Central memory CD8-positive, alpha-beta T cell (primary cell): ENCODE measurements around the gene MED31.
"Not testable (repeated sequence)": the region's sequence is repeated elsewhere in the genome, so short reads cannot be mapped to it uniquely, and the experiment has no call there.

Experiments used
- ATAC-seq: fragments of 150-1000 bp; cut with Tn5 transposase; replicated peaks from 2 replicates; pipeline ENCODE4 v1.10.0; 2022; ENCODE audit warnings: mild to moderate bottlenecking, moderate FRiP score, moderate number of reproducible peaks; ENCODE audit not compliant: poor library complexity, severe bottlenecking; ENCODE audit errors: extremely low read depth
- DNase-seq, 2 donors: peaks; one replicate each; pipeline ENCODE4 v3.0.0; 2021; ENCODE audit warnings: low spot score in 2 of 2
- H3K27ac Mint-ChIP-seq: one replicate; pipeline ENCODE4 v1.8.0; 2022; ENCODE audit warnings: low read depth, mild to moderate bottlenecking, moderate library complexity, mixed read lengths
- H3K27me3 Mint-ChIP-seq: one replicate; pipeline ENCODE4 v1.8.0; 2022; ENCODE audit warnings: mixed read lengths
- H3K36me3 Mint-ChIP-seq: one replicate; pipeline ENCODE4 v1.8.0; 2022; ENCODE audit warnings: mild to moderate bottlenecking, moderate library complexity, mixed read lengths; ENCODE audit not compliant: insufficient read depth
- H3K4me1 Mint-ChIP-seq: one replicate; pipeline ENCODE4 v1.8.0; 2022; ENCODE audit warnings: mixed read lengths
- H3K4me3 Mint-ChIP-seq: one replicate; pipeline ENCODE4 v1.8.0; 2022; ENCODE audit warnings: mild to moderate bottlenecking, moderate library complexity, mixed read lengths
- H3K9me3 Mint-ChIP-seq: one replicate; pipeline ENCODE4 v1.8.0; 2022; ENCODE audit warnings: mixed read lengths

The MED31 gene

GRCh38 chr17:6651354-6651918 lies at the start of gene MED31, which contains the start of gene C17orf100:
Gene MED31, minus strand, starts transcription at chr17:6651605. Its CDS starts 77 bp downstream, at chr17:6651528.
Gene C17orf100, plus strand, starts transcription at chr17:6651762. Its CDS starts 152 bp downstream, at chr17:6651914.
- peak; percentile 85 for ATAC-seq
- no peaks in the 10 kb centered on the region for H3K9me3 Mint-ChIP-seq
- peak within 1 kb of the TSS; percentile 95 for H3K4me3 Mint-ChIP-seq
- peak; percentile 86 to 92 for DNase-seq
- no peaks in the 10 kb centered on the region for H3K27me3 Mint-ChIP-seq
- H3K36me3 Mint-ChIP-seq, result peaks cover 26% of the 10 kb centered on the region
- peak within 1 kb of the TSS; percentile 100 for H3K27ac Mint-ChIP-seq
- peaks cover 53% of the 10 kb centered on the region for H3K4me1 Mint-ChIP-seq

GRCh38 chr17:6700948-6701307 lies 49.5 kb upstream of the MED31 start:
- H3K27me3 Mint-ChIP-seq, result peaks cover 36% of the 10 kb centered on the region
- no peaks in the 10 kb centered on the region for H3K9me3 Mint-ChIP-seq
- H3K4me1 Mint-ChIP-seq, result no peaks in the 10 kb centered on the region
- ATAC-seq (no peak), DNase-seq (no peak)
- peaks cover 2% of the 10 kb centered on the region for H3K36me3 Mint-ChIP-seq
- H3K27ac Mint-ChIP-seq, result no peak overlapping the region
- no peak overlapping the region for H3K4me3 Mint-ChIP-seq

- ATAC-seq, result no peak
- DNase-seq, result no peak
- Mint-ChIP-seq H3K4me3 (no peak overlapping the region), H3K36me3 (peaks cover 2% of the 10 kb centered on the region), H3K9me3 (no peaks in the 10 kb centered on the region), H3K4me1 (no peaks in the 10 kb centered on the region), H3K27ac (no peak overlapping the region), H3K27me3 (peaks cover 34% of the 10 kb centered on the region)
These were observed 48.9 kb upstream of the MED31 start for GRCh38 chr17:6699997-6700947.

GRCh38 chr17:6698004-6698403 lies 46.6 kb upstream of the MED31 start:
- Mint-ChIP-seq H3K36me3 (peaks cover 2% of the 10 kb centered on the region), H3K4me3 (no peak overlapping the region), H3K27ac (no peak overlapping the region), H3K4me1 (no peaks in the 10 kb centered on the region), H3K27me3 (peaks cover 32% of the 10 kb centered on the region), H3K9me3 (no peaks in the 10 kb centered on the region)
- ATAC-seq (no peak), DNase-seq (no peak)

- no peaks in the 10 kb centered on the region for H3K4me1 Mint-ChIP-seq
- peaks cover 34% of the 10 kb centered on the region for H3K27me3 Mint-ChIP-seq
- H3K36me3 Mint-ChIP-seq, result no peaks in the 10 kb centered on the region
- no peak overlapping the region for H3K27ac Mint-ChIP-seq
- no peak overlapping the region for H3K4me3 Mint-ChIP-seq
- ATAC-seq (no peak), DNase-seq (no peak)
- H3K9me3 Mint-ChIP-seq, result no peaks in the 10 kb centered on the region
These were observed 45.5 kb upstream of the MED31 start for GRCh38 chr17:6696906-6697305.

- Mint-ChIP-seq H3K4me1 (no peaks in the 10 kb centered on the region), H3K27me3 (peaks cover 46% of the 10 kb centered on the region)
- no peak for ATAC-seq
These were observed 44.2 kb upstream of the MED31 start for GRCh38 chr17:6695565-6695964.

GRCh38 chr17:6695051-6695450 lies 43.6 kb upstream of the MED31 start:
- Mint-ChIP-seq H3K27me3 (peaks cover 51% of the 10 kb centered on the region), H3K4me3 (no peak overlapping the region), H3K27ac (no peak overlapping the region), H3K4me1 (no peaks in the 10 kb centered on the region), H3K36me3 (no peaks in the 10 kb centered on the region), H3K9me3 (no peaks in the 10 kb centered on the region)
- ATAC-seq, result no peak
- DNase-seq, result no peak

More at GRCh38 chr17:6695565-6695964, 44.2 kb upstream of the MED31 start:
- H3K4me3 Mint-ChIP-seq, result no peak overlapping the region
- DNase-seq, result no peak
- H3K9me3 Mint-ChIP-seq, result no peaks in the 10 kb centered on the region
- H3K27ac Mint-ChIP-seq, result no peak overlapping the region
- no peaks in the 10 kb centered on the region for H3K36me3 Mint-ChIP-seq

GRCh38 chr17:6691958-6692357 lies 40.6 kb upstream of the MED31 start:
- not testable (repeated sequence) for H3K36me3 Mint-ChIP-seq, H3K9me3 Mint-ChIP-seq, H3K27ac Mint-ChIP-seq, DNase-seq, ATAC-seq, H3K4me1 Mint-ChIP-seq, H3K4me3 Mint-ChIP-seq
- peaks cover 74% of the 10 kb centered on the region for H3K27me3 Mint-ChIP-seq

- Mint-ChIP-seq H3K4me3 (no peak overlapping the region), H3K27ac (no peak overlapping the region), H3K4me1 (no peaks in the 10 kb centered on the region), H3K36me3 (peaks cover 1% of the 10 kb centered on the region), H3K27me3 (peaks cover 78% of the 10 kb centered on the region), H3K9me3 (no peaks in the 10 kb centered on the region)
- ATAC-seq (no peak), DNase-seq (no peak)
These were observed 40.1 kb upstream of the MED31 start for GRCh38 chr17:6691546-6691945.

GRCh38 chr17:6690641-6691040 lies 39.2 kb upstream of the MED31 start:
- H3K4me3 Mint-ChIP-seq, result no peak overlapping the region
- H3K27me3 Mint-ChIP-seq, result peaks cover 80% of the 10 kb centered on the region
- no peak overlapping the region for H3K27ac Mint-ChIP-seq
- DNase-seq (no peak), ATAC-seq (no peak)
- no peaks in the 10 kb centered on the region for H3K9me3 Mint-ChIP-seq
- H3K36me3 Mint-ChIP-seq, result peaks cover 1% of the 10 kb centered on the region
- H3K4me1 Mint-ChIP-seq, result no peaks in the 10 kb centered on the region

- no peaks in the 10 kb centered on the region for H3K4me1 Mint-ChIP-seq
- peaks cover 1% of the 10 kb centered on the region for H3K36me3 Mint-ChIP-seq
- no peaks in the 10 kb centered on the region for H3K9me3 Mint-ChIP-seq
- no peak overlapping the region for H3K4me3 Mint-ChIP-seq
- no peak for DNase-seq
- H3K27me3 Mint-ChIP-seq, result peaks cover 84% of the 10 kb centered on the region
- no peak overlapping the region for H3K27ac Mint-ChIP-seq
- ATAC-seq, result no peak
These were observed 37.5 kb upstream of the MED31 start for GRCh38 chr17:6688944-6689343.

GRCh38 chr17:6686026-6686425 lies 34.6 kb upstream of the MED31 start:
- H3K27me3 Mint-ChIP-seq, result peaks cover 83% of the 10 kb centered on the region
- peaks cover 3% of the 10 kb centered on the region for H3K36me3 Mint-ChIP-seq

More at GRCh38 chr17:6686026-6686425, 34.6 kb upstream of the MED31 start:
- no peak for ATAC-seq
- Mint-ChIP-seq H3K4me1 (no peaks in the 10 kb centered on the region), H3K27ac (no peak overlapping the region), H3K9me3 (no peaks in the 10 kb centered on the region), H3K4me3 (no peak overlapping the region)
- no peak for DNase-seq
